GM23338 (cell line): Measurements from ENCODE around the gene PRUNE2. TPM values are rescaled to one million over a fixed set of nuclear protein-coding genes. Genes with fewer than 3 reads are reported as not detected.

Experiments
- ATAC-seq: fragments of 200-7000 bp; cut with Tn5 transposase; 3 replicates; pipeline ENCODE4 v1.9.1; 2020
- DNase-seq: peaks from one replicate; pipeline ENCODE4 v3.0.0-alpha.2; 2015; ENCODE audit warnings: low spot score
- H2AFZ ChIP-seq: fragments of 200-600 bp; sonication (generic); 2 replicates; pipeline ENCODE4 v1.8.0; 2016; ENCODE audit warnings: antibody characterized with exemption, mild to moderate bottlenecking, moderate library complexity
- H3F3A ChIP-seq: fragments of 200-600 bp; sonication (generic); replicated peaks from 2 replicates; pipeline ENCODE4 v1.8.0; 2017; ENCODE audit warnings: antibody characterized with exemption, mixed run types, low read depth
- H3K27ac ChIP-seq: fragments of 200-600 bp; sonication (generic); 2 replicates; pipeline ENCODE4 v1.6.1; 2016; ENCODE audit warnings: low read depth
- H3K27me3 ChIP-seq: fragments of 200-600 bp; sonication (generic); 2 replicates; pipeline ENCODE4 v1.8.0; 2016; ENCODE audit warnings: mild to moderate bottlenecking, mixed run types, moderate library complexity; ENCODE audit not compliant: insufficient read depth
- H3K36me3 ChIP-seq: fragments of 200-600 bp; sonication (generic); 2 replicates; pipeline ENCODE4 v1.8.0; 2016; ENCODE audit warnings: mild to moderate bottlenecking; ENCODE audit not compliant: insufficient read depth
- H3K4me1 ChIP-seq: fragments of 200-600 bp; sonication (generic); 2 replicates; pipeline ENCODE4 v1.8.0; 2016; ENCODE audit warnings: mild to moderate bottlenecking, moderate library complexity; ENCODE audit not compliant: insufficient read depth
- H3K4me2 ChIP-seq: fragments of 200-600 bp; sonication (generic); 2 replicates; pipeline ENCODE4 v1.7.1; 2017; ENCODE audit warnings: mixed run types
- H3K4me3 ChIP-seq: fragments of 200-600 bp; sonication (generic); 2 replicates; pipeline ENCODE4 v1.6.1; 2016; ENCODE audit warnings: mixed run types
- H3K79me2 ChIP-seq: fragments of 200-600 bp; sonication (generic); replicated peaks from 2 replicates; pipeline ENCODE4 v1.8.0; 2017; ENCODE audit warnings: mild to moderate bottlenecking; ENCODE audit not compliant: insufficient read depth
- H3K9me2 ChIP-seq: fragments of 200-600 bp; sonication (generic); 2 replicates; pipeline ENCODE4 v1.8.0; 2017; ENCODE audit not compliant: insufficient read depth
- H4K20me1 ChIP-seq: fragments of 200-600 bp; sonication (generic); replicated peaks from 2 replicates; pipeline ENCODE4 v1.8.0; 2017; ENCODE audit warnings: mild to moderate bottlenecking; ENCODE audit not compliant: insufficient read depth
- H3K27ac Mint-ChIP-seq: 2 replicates; pipeline ENCODE4 v1.8.0; 2020; ENCODE audit warnings: inconsistent platforms, mild to moderate bottlenecking, moderate library complexity, mixed read lengths
- H3K27me3 Mint-ChIP-seq: 3 replicates; pipeline ENCODE4 v1.8.0; 2022; ENCODE audit warnings: low read depth, mild to moderate bottlenecking, moderate library complexity, mixed read lengths, inconsistent platforms; ENCODE audit not compliant: insufficient read depth, poor library complexity
- H3K36me3 Mint-ChIP-seq: 3 replicates; pipeline ENCODE4 v1.8.0; 2021; ENCODE audit warnings: low read depth, mild to moderate bottlenecking, inconsistent platforms, moderate library complexity, mixed read lengths
- H3K4me1 Mint-ChIP-seq: 3 replicates; pipeline ENCODE4 v1.8.0; 2020; ENCODE audit warnings: mild to moderate bottlenecking, inconsistent platforms, mixed read lengths
- H3K4me3 Mint-ChIP-seq: 3 replicates; pipeline ENCODE4 v1.8.0; 2021; ENCODE audit warnings: moderate library complexity, mild to moderate bottlenecking, inconsistent platforms, mixed read lengths
- H3K9me3 Mint-ChIP-seq: 3 replicates; pipeline ENCODE4 v1.8.0; 2020; ENCODE audit warnings: moderate library complexity, mild to moderate bottlenecking, inconsistent platforms, mixed read lengths
- CREB1 ChIP-seq: fragments of 250-450 bp; sonication (Bioruptor Pico); IDR thresholded peaks from 2 replicates; pipeline ENCODE4 v1.5.0; 2020; ENCODE audit warnings: low read depth, mild to moderate bottlenecking, moderate library complexity
- ETS1 ChIP-seq: IDR thresholded peaks from 2 replicates; pipeline ENCODE4 v1.6.1; 2016; ENCODE audit warnings: antibody characterized with exemption
- EZH2phosphoT487 ChIP-seq: fragments of 200-600 bp; sonication (generic); IDR thresholded peaks from one replicate; pipeline ENCODE4 v1.8.1; 2018; ENCODE audit warnings: antibody characterized with exemption; ENCODE audit not compliant: unreplicated experiment
- NANOG ChIP-seq: IDR thresholded peaks from 2 replicates; pipeline ENCODE4 v1.6.1; 2016; ENCODE audit warnings: antibody characterized with exemption, borderline replicate concordance
- STAT1 ChIP-seq: IDR thresholded peaks from one replicate; pipeline ENCODE4 v1.6.1; 2016; ENCODE audit warnings: antibody characterized with exemption; ENCODE audit not compliant: unreplicated experiment
- ZNF114 ChIP-seq: fragments of 250-450 bp; sonication (Bioruptor Pico); IDR thresholded peaks from 2 replicates; pipeline ENCODE4 v1.5.0; 2020; ENCODE audit warnings: mild to moderate bottlenecking, moderate library complexity
- ZNF331 ChIP-seq: fragments of 250-450 bp; sonication (Bioruptor Pico); IDR thresholded peaks from 2 replicates; pipeline ENCODE4 v1.5.0; 2020; ENCODE audit warnings: low read depth, mild to moderate bottlenecking, moderate library complexity
- ZNF462 ChIP-seq: fragments of 250-450 bp; sonication (Bioruptor Pico); IDR thresholded peaks from 2 replicates; pipeline ENCODE4 v1.5.0; 2020; ENCODE audit warnings: mild to moderate bottlenecking, moderate library complexity
- polyA plus RNA-seq: library from polyadenylated mRNA; unstranded; fragments of >200 nt; fragmentation: Nextera tagmentation; extraction: Ambion mirVana; gene quantifications from 2 replicates; pipeline ENCODE4 v1.2.1, GENCODE V29; 2016
- total RNA-seq: library from RNA; depleted of rRNA; stranded (reverse); fragments of >200 nt; shearing (Covaris generic); gene quantifications from 2 replicates; pipeline ENCODE4 v1.2.3, GENCODE V29; 2014

The PRUNE2 gene
- total and polyA plus RNA-seq, 2 experiments from 2014 or later, result 10.6 to 26.5 TPM

- TF ChIP-seq ZNF462 (CRISPR knock-in tag), result no peak
- TF ChIP-seq NANOG, result no peak
- TF ChIP-seq EZH2phosphoT487, result no peak
- no peak for TF ChIP-seq STAT1
Observed at GRCh38 chr9:76649894-76650293, 256.0 kb downstream of the PRUNE2 start (continued).

GRCh38 chr9:76646249-76646648 is 259.7 kb downstream of the PRUNE2 start:
- Histone ChIP-seq H3K4me2 (no peak overlapping the region), H3K9me2 (peaks cover 8% of the 10 kb centered on the region; the same call in 1 of the 2 replicates), H3K4me3 (no peak overlapping the region), H3K79me2 (no peaks in the 10 kb centered on the region), H3F3A (no peaks in the 10 kb centered on the region), H3K27me3 (no peaks in the 10 kb centered on the region), H3K36me3 (no peaks in the 10 kb centered on the region), H3K4me1 (peaks cover 20% of the 10 kb centered on the region), H3K27ac (no peak overlapping the region), H4K20me1 (no peaks in the 10 kb centered on the region), H2AFZ (no peak overlapping the region)
- ATAC-seq, result no peak
- Mint-ChIP-seq H3K27me3 (peaks cover 3% of the 10 kb centered on the region), H3K4me3 (no peak overlapping the region), H3K27ac (no peak overlapping the region), H3K36me3 (no peaks in the 10 kb centered on the region), H3K4me1 (peaks cover 40% of the 10 kb centered on the region), H3K9me3 (no peaks in the 10 kb centered on the region)
- DNase-seq, result no peak
- TF ChIP-seq ZNF462 (CRISPR knock-in tag), result no peak
- no peak for TF ChIP-seq EZH2phosphoT487
- TF ChIP-seq STAT1, result no peak
- no peak for TF ChIP-seq ETS1
- TF ChIP-seq NANOG, result no peak
- no peak for TF ChIP-seq CREB1 (CRISPR knock-in tag)
- TF ChIP-seq ZNF114, result no peak
- TF ChIP-seq ZNF331 (CRISPR knock-in tag), result no peak
